Measurements from ENCODE around the gene LPIN1. TPM values are rescaled to one million over a fixed set of nuclear protein-coding genes. Genes with fewer than 3 reads are reported as not detected.

Gene LPIN1
- total RNA-seq, 1 donor from 2014 or later = 43.0 TPM

- TF ChIP-seq CTCF (IDR thresholded peaks at IDR 0.05; ENCODE audit: borderline replicate concordance) = no peak
- no peak overlapping the region for H3K27ac ChIP-seq (replicated peaks)
- H3K9me3 ChIP-seq (replicated peaks) = peaks cover 7% of the 10 kb centered on the region
- no peaks in the 10 kb centered on the region for H3K27me3 ChIP-seq (ENCODE audit: low read depth)
- H3K4me3 ChIP-seq = no peak overlapping the region
- DNase-seq = no peak
- intact Hi-C loops (cut with micrococcal nuclease) = no loop called here
- no peaks in the 10 kb centered on the region for H3K36me3 ChIP-seq
- H3K4me1 ChIP-seq = no peaks in the 10 kb centered on the region
These were observed 123.6 kb downstream of the LPIN1 start for GRCh38 chr2:11870064-11870463.

- no peak overlapping the region for H3K4me3 ChIP-seq
- H3K36me3 ChIP-seq = no peaks in the 10 kb centered on the region
- H3K27me3 ChIP-seq (ENCODE audit: low read depth) = no peaks in the 10 kb centered on the region
- no peak for TF ChIP-seq CTCF (IDR thresholded peaks at IDR 0.05; ENCODE audit: borderline replicate concordance)
- intact Hi-C loops (cut with micrococcal nuclease) = no loop called here
- H3K4me1 ChIP-seq = no peaks in the 10 kb centered on the region
- peaks cover 7% of the 10 kb centered on the region for H3K9me3 ChIP-seq (replicated peaks)
- no peak overlapping the region for H3K27ac ChIP-seq (replicated peaks)
- DNase-seq = no peak
These were observed 124.2 kb downstream of the LPIN1 start for GRCh38 chr2:11870584-11870983.

- no peaks in the 10 kb centered on the region for H3K27me3 ChIP-seq (ENCODE audit: low read depth)
- no peaks in the 10 kb centered on the region for H3K4me1 ChIP-seq
- TF ChIP-seq CTCF (IDR thresholded peaks at IDR 0.05; ENCODE audit: borderline replicate concordance) = no peak
- no peak overlapping the region for H3K4me3 ChIP-seq
- peaks cover 7% of the 10 kb centered on the region for H3K9me3 ChIP-seq (replicated peaks)
- DNase-seq = no peak
- no peaks in the 10 kb centered on the region for H3K36me3 ChIP-seq
- intact Hi-C loops (cut with micrococcal nuclease) = no loop called here
- H3K27ac ChIP-seq (replicated peaks) = no peak overlapping the region
These were observed 125.0 kb downstream of the LPIN1 start for GRCh38 chr2:11871421-11871820.

GRCh38 chr2:11872247-11872947 lies 126.0 kb downstream of the LPIN1 start:
- DNase-seq = no peak
- Histone ChIP-seq H3K4me3 (no peak overlapping the region), H3K27me3 (ENCODE audit: low read depth) (no peaks in the 10 kb centered on the region), H3K9me3 (replicated peaks) (peaks cover 7% of the 10 kb centered on the region), H3K36me3 (no peaks in the 10 kb centered on the region), H3K4me1 (no peaks in the 10 kb centered on the region), H3K27ac (replicated peaks) (no peak overlapping the region)
- TF ChIP-seq CTCF (IDR thresholded peaks at IDR 0.05; ENCODE audit: borderline replicate concordance) = no peak
- intact Hi-C loops (cut with micrococcal nuclease) = no loop called here

- intact Hi-C loops (cut with micrococcal nuclease) = no loop called here
- TF ChIP-seq CTCF (IDR thresholded peaks at IDR 0.05; ENCODE audit: borderline replicate concordance) = no peak
- Histone ChIP-seq H3K36me3 (no peaks in the 10 kb centered on the region), H3K9me3 (replicated peaks) (peaks cover 2% of the 10 kb centered on the region), H3K27ac (replicated peaks) (no peak overlapping the region), H3K4me3 (no peak overlapping the region), H3K4me1 (no peaks in the 10 kb centered on the region), H3K27me3 (ENCODE audit: low read depth) (no peaks in the 10 kb centered on the region)
- DNase-seq = no peak
These were observed 126.5 kb downstream of the LPIN1 start for GRCh38 chr2:11872948-11873269.

All from left ventricle myocardium inferior (tissue), 1 donor.